Measurements from ENCODE around the gene TYW1.
"Not testable (repeated sequence)": the region's sequence is repeated elsewhere in the genome, so short reads cannot be mapped to it uniquely, and the experiment has no call there.

Gene TYW1

DNA sequence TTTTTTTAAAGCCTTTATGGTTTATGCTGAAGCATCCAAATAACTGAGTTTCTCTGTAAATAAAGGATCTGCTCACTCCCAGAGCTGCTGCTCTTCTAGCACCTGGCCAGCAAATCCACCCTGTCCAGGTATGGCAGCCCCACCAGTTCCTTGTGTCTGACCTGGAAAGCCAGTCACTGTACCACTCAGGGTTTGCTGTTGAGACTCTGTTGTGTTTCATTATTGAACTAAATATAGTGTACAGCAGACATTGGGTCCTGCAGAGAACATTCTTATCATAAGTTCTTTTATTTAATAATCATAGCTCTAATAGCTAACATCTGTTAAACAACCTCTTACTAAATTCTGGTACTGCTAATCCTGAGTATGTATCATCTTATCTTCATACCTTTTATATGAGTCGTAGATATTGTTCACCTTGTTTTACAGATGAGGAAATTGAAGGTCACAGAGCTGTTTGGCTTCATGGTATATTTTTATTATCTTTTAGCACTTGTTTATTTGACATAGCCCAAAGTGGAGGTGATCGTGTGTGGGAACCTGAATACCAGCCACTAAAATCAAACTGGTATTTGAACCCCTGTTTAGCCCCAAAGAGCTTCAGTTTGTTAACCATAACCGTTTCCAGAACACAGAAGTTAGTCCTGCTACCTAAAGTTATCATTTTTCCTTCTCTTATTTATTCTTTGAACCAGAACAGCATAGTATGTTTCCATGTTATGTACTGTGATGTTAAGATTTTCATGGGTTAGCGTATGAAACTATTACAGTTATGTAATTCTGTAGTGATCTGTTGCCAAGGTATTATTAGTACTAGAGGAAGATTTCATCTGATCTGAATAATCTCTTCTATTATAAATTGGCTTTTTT, 139.2 kb downstream of the TYW1 start:
- DNase-seq (ENCODE audit: low read depth): peak; percentile 8

DNA sequence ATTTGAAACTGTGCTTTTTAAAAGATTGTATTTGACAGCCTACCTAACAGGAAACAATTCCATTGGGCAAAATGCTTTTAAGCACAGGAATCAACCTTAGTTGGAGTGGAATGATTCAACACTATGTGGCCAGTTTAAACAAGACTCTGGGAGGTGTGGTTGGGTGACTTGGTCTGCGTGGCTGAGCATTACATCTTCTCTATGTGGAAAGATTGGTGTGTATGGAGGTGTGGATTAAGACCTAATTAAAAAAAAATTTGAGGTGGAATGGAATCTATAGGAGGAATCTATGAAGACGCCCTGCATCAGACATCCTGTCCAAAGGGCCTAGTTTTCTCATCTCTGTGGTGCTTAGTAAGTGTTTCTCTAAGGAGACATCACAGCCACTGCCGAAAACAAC, 140.9 kb downstream of the TYW1 start:
- peak; percentile 12 for DNase-seq (ENCODE audit: low read depth)

DNA sequence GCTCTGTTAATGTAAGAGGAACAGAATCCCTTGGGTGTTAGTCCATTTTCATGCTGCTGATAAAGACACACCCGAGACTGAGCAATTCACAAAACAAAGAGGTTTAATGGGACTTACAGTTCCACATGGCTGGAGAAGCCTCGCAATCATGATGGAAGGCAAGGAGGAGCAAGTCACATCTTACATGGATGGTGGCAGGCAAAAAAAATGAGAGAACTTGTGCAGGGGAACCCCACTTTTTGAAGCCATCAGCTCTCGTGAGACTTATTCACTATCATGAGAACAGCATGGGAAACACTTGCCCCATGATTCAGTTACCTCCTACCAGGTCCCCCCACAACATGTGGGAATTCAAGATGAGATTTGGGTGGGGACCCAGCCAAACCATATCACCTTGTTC, 143.2 kb downstream of the TYW1 start:
- not testable (repeated sequence) for DNase-seq (ENCODE audit: low read depth)

DNA sequence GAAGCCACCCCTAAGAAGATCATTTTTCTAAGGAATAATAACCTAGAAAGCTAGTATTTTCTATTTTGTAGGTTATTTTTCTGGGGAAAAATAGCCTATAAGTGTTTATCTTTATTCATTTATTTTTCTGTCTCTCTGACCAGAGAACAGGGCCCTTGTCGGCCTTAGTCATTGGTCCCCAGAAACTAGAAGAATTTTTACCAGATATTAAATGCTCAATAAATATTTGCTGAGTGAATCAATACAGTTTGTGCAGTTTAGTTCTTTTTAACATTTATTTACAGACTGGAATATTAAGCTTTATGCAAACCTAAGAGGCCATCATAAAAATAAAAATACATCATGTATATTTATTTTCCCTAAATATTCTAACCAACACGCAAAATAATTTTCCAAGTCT, 144.4 kb downstream of the TYW1 start:
- not testable (repeated sequence) for DNase-seq (ENCODE audit: low read depth)

DNA sequence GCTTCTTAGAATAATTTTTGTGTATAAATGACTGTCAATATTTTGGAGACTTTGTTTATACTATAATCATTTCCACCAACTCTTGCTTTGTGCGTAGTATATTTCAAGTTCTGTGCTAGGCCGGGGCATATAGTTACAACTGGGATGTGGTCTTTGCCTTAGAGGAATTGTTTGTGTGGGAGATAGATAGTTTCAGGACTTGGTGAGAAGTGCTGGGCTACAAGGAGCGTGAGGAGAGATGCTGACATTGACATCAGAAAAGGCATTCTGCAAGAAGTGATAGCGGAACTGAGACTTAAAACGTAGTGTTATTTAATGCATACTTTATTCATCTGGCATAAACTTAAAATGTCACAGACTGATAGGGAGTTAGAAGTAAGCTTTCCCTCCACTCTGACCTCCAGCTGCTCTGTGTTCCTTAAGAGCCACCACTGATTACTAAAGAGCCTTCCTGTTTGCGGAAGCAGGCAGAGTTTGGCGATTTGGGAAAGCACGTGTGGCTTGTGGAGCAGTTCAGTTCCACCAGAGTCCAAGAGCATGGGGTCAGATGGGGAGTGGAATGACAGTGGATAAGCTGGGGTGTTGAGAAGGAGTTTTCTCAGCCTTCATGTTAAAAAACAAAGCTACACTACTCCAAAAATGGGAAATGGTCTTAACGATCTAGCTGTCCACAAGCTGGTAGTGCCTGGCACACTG, 146.6 kb downstream of the TYW1 start:
- DNase-seq (ENCODE audit: low read depth): not testable (repeated sequence)

DNA sequence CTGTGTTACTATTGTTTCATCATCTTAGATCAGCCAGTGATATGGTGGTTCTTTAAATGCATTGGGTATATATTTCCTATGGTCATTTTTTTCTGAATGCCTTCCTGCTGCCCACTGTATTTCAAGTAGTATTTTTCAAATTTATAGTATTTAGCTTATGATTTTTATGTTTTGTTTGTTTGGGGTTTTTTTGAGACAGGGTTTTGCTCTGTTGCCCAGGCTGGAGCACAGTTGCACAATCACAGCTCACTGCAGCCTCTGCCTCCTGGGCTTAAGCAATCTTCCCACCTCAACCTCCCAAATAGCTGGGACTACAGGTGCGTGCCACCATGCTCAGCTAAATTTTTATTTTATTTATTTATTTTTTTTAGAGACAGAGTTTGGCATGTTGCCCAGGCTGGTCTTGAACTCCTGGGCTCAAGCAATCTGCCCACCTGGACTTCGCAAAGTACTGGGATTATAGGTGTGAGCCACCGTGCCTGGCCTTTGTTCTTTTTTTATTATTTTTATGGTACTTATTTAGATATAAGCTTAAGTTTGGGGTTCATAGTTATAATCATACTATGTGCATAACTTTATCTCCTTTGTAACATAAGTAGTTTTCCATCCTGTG, 149.1 kb downstream of the TYW1 start:
- not testable (repeated sequence) for DNase-seq (ENCODE audit: low read depth)

DNA sequence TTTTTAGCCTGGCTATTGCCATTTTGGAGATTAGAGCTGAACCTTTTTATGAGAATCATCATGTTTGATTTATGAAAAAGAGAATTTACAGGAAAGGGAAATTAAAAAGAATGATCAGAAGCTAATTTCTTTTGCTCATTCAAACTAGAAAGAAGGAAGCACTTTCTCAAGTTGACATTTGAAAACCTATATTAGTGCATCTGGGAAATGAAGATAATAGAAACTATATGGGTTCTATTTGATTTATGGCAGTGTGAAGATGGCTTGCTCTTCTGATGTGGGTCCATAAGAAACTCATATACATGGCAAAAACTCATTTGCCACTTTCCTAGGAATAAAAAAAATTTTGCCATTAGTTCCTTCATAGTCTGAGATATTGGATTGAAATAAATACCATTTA, 152.5 kb downstream of the TYW1 start:
- not testable (repeated sequence) for DNase-seq (ENCODE audit: low read depth)

DNA sequence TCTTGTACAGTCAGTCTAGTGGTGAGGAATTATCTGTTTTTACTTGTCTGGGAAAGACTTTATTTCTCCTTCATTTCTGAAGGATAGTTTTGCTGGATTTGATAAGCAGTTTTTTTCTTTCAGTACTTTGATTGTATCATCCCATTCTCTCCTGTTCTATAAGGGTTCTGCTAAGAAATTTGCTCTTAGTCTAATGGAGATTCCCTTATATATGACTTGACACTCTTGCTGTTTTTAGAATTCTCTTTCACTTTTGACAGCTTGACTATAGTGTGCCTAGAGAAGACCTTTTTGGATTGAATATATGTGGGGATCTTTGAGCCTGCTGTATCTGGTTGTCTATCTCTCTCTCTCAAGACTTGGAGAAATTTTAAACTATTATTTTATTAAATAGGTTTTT, 157.7 kb downstream of the TYW1 start:
- DNase-seq (ENCODE audit: low read depth): not testable (repeated sequence)

DNA sequence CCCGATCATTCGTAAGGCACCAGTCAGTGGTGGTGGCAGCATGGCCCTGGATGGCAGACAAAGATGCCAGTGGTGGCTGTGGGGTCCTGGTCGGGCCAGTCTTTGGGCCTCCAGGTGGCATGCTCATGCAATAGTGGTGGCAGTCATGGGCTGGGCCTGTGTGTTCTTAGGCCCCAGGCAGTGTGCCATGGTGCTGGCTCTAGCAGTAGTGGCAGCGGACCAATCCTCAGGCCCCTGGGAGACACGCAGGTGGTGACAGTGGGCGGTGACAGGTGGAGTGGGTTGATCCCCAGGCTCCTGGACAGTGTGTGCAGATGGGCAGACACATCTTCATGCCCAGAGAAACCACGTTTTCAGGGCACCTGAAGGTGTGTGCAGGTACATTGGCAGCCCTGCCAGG, 159.4 kb downstream of the TYW1 start:
- not testable (repeated sequence) for DNase-seq (ENCODE audit: low read depth)

DNA sequence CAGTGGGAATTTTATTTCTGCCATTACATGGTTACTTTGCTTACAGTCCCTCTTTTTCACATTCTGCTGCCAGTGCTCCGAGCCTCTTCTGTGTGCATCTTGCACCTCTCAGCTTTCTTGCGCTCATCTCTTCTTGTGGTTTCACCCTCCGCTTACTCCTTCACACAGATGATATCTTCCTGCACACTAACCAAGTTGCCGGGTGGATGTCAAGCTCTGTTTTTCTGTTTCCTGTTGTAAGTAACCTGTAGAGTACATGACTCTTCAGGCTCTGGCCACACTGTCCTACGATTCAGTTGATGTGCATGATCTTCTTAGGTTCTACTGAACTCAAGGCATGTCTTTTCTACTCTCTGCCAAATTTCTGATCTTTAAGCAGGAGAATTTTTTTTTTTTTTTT, 166.7 kb downstream of the TYW1 start:
- DNase-seq (ENCODE audit: low read depth): not testable (repeated sequence)

DNA sequence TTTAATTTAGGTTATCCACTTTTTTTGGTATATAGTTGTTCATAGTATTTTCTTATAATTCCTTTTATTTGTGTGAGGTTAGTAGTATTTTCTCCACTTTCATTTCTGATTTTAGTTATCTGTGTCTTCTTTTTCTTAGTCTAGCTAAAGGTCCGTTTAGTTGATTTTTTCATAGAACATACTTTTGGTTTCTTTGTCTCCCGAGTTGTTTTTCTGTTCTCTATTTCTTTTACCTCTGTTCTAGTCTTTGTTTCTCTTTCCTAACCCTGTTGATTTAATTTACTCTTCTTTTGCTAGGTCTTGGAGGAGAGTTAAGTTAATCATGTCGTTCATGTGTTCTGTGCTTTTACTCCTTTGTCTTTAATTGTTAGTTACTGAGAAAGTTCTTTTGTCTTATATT, 174.5 kb downstream of the TYW1 start:
- DNase-seq (ENCODE audit: low read depth): not testable (repeated sequence)

DNA sequence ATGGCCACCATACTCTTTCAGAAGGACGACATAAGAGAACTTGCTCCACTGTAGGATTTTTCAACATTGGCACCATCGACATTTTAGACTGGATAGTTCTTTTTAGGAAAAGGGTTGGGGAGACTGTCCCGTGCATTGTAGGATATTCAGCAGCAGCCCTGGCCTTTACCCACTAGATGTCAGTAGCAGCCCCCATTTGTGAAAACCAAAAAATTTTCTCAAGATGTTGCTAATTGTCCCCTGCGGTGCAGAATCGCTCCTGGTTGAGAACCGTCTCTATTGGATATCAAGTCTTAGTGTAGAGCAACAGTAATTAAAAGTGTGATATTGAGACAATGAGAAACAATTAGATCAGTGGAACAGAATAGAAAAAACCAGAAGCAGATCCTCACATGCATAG, 180.1 kb downstream of the TYW1 start:
- not testable (repeated sequence) for DNase-seq (ENCODE audit: low read depth)

DNA sequence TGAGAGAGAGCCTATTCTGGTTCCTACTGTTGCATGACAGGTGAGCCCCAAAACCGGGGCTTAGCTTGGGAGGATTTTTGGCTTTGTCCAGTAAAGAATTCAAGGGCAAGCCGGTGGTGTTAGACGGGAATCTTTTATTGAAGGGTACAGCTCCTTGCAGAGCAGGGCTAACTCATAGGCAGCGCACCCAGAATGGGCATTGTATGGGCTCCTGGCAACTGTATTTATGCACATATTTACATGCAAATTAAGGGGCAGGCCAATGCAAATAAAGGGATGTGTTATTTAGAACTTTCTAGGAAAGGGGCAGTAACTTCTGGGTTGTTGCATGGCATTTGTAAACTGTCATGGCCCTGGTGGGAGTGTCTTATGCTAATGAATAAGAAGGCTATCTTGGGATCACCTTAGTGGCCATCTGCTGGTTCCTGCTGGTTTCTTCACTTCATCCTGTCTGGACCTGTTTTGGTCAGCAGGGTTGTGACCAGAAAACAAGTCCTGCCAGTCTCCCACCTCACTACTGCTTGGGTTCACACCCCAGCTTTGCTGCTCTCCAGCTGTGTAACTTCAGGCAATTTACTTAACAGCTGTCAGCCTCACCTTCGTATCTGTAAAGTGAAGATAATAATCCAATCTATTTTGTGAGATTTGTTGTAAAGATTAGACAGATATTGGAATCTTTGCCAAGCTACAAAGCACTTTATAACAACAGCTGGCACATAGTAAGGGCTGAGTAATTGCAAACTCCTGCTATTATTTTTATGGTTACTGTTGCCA, 182.5 kb downstream of the TYW1 start:
- not testable (repeated sequence) for DNase-seq (ENCODE audit: low read depth)

DNA sequence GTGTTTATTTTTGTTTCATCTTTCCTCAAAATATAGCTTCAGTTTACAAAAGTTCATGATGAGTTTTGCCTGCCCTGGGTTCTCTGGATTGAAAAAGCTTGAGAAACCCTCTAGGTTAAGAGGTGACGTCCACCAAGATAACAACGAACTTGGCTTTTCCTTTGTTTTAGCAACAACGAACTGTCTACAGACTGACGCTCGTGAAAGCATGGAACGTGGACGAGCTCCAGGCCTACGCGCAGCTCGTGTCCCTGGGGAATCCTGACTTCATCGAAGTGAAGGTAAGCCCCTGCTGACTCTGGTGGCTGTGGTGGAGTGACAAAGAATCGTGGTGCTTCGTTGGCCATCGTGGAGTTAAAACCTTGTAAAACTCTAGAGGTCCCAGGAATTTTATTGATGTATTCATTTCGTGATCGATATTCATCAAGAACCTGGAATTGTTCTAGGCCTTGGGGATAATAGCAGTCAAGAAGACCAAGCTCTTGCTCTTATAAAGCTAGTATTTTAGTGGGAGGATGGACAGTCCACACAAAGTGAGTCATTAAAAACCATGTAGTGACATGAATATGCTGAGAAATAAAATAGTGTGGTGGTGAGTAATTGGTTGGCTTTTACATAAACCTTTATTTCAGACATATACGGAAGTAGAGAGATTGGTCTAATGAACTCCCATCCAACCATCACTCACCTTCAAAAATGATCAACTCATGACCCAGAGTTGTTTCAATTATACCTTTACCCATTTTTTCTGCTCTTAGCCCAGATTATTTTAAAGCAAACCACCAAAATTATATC, 186.5 kb downstream of the TYW1 start:
- peak; percentile 24 for DNase-seq (ENCODE audit: low read depth)

DNA sequence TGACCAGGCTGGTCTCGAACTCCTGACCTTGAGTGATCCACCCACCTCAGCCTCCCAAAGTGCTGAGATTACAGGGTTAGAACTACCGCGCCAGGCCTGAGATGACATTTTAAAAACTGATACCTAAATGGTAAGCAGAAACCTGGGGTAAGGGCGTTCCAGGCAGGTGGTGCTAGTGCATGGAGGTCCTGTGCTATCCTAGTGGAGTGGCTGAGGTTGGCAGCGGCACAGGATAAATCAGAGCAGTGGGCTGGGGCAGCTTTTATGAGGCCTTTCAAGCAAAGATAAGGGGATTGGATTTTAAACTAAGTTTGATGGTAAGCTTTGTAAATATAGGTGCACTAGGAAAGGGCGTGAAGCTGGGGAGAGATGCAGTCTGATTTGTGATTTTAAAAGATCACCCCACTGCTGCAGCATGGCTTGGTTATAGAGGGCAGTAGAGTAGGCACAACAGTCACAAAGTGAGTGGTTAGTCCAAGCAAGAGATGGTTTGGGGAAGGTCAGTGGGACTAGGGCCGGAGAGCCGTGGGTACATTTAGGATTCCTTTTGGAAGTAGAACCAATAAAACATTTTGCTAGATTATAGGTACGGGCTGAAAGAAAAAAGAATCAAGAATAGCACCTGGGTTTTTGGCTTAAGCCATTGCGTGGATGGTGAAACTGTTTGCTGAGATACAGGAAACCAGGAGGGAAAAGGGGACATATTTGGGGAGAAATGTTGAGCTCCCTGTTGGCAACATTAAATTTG, 188.5 kb downstream of the TYW1 start:
- DNase-seq (ENCODE audit: low read depth): not testable (repeated sequence)

DNA sequence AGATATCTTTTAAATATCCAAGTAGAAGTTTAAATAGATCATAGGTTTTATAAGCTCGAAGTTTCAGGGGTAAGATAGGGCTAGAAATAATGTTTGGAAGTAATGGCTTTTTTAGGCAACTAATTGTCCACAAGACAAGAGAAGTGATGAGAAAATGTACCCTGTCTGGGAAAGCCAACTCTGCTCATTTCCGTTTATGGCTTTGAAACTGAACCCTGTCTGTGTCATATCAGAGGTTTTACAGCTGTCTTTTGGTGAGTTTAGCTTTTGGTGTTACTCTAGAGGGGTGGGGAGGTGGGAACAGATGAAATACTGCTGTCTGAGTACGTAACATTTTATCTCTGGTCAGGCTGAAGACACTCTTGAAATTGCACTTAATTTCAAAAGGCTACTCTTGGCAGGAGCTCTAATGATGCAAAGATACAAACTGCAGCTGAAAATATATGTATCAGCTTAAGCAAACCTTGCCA, 189.1 kb downstream of the TYW1 start:
- DNase-seq (ENCODE audit: low read depth): not testable (repeated sequence)

DNA sequence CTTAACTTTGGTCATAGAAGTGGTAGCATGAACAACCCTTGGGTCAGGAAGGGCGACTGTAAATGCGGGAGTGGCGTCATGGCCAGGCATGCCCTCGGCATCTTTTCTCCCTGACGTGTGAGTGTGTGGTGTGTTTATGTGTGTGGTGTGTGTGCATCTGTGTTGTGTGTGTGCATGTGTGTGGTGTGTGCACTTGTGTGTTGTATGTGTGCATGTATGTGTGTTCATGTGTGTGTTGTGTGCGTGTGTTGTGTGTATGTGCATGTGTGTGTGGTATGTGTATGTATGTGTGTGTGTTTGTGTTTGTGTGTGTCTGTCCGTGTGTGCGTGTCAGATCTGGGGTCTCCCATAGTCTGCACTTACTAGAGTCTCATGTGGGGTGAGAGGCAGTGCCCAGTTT, 192.5 kb downstream of the TYW1 start:
- not testable (repeated sequence) for DNase-seq (ENCODE audit: low read depth)

DNA sequence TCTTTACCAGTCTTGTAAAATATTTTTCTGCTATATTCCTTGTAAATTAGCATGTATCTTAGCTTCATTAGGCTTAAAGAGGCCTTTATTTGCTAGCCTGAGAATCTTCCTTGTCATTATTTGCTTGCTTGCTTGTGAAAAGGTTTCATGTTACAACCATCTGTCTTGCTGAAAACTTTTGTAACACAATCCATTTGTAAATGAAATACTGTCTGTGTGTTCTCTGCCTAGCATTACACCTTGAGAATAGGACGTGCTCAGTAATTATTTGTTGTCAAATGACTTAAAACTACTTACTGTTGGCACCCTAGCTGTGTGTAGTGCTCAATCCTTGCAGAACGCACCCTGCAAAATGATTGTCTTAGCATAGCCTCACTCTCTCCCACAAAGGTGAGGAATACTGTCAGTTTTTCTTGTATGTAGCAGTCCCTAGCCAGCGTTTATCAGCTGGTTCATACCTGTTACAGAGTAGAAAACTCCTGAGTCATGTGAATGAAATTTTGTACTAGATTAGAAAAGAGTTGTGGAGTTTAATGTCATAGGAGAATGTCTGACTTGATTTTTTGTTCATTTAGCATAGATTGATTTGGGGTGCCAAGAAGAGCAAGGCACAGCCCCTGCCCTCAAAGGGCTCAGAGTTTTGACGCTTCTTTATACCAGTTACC, 193.3 kb downstream of the TYW1 start:
- not testable (repeated sequence) for DNase-seq (ENCODE audit: low read depth)

DNA sequence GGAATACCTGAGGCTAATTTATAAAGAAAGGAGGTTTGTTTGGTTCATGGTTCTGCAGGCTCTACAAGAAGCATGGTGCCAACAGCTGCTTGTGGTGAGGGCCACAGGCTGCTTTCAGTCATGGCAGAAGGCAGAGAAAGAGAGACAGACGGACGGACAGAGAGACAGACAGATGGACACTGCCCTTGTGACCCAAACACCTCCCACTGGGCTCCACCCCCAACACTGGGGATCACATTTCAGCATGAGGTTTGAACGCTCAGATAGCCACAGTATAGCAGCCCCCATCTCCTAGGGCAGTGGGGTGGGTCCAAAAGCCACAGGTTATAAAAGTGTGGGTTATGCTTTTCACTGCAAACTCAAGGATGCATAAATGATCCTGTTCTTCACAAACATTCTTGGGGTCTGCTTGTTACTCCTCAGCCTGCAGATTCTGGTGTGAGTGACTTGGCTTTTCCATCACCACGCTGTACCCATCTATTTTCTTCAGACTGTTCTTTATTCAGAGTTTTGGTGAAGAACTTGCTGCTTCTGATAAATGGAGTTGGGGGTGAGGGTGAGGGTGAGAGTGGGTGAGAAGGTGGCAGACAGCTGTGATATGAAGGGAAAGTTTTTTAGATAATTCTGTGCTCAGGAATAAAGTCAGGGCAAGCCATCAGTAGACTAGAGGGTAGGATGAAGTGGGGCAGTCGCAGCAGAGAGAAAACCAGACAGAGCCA, 194.5 kb downstream of the TYW1 start:
- DNase-seq (ENCODE audit: low read depth): not testable (repeated sequence)

Measured in iris pigment epithelial cell (primary cell).